Measurements from ENCODE around the gene CTSZ. TPM values are rescaled to one million over a fixed set of nuclear protein-coding genes. Genes with fewer than 3 reads are reported as not detected.

Gene CTSZ
- total and polyA plus RNA-seq, 2 of the 8 experiments (the other 6 are each of a cell fraction or from before 2014, with no cell fraction given), result 32.8 to 34.0 TPM

GRCh38 chr20:58985656-58986055 lies 21.4 kb downstream of the CTSZ start (continued):
- TF ChIP-seq SUZ12 (IDR thresholded peaks at IDR 0.05; ENCODE audit: low read length), result no peak

Data from H1 (cell line).